ENCODE results near the gene NAXE. TPM values are rescaled to one million over a fixed set of nuclear protein-coding genes. Genes with fewer than 3 reads are reported as not detected.

The NAXE gene
- total and polyA plus RNA-seq, 7 experiments from 2014 or later: 25.6 to 113 (median 41.8) TPM

DNA sequence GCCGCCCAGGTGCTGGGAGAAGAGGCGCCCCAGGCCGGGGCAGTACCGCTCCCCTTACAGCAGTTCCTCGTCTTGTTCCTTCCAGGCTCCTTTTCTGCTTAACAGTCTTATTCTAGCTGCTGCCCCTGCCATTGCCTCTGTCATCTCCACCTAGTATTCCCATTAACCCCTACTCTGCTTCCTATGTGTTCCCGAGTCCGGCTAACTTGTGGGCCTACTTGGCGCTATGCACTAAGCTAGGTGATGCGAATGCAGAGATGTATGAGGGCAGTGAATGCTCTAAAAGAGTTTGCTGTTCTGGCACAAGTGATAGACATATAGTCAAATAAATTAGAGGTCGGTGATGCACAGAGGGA, 18.9 kb upstream of the NAXE start:
- ChIA-PET CTCF (interaction anchor here (0.6 to 0.7 kb wide), 2 partner anchors 16 to 51 kb away, joined by 3 read pairs; no protein-coding TSS in a partner anchor), POLR2A (interaction anchor here (0.6 to 1.6 kb wide), 3 partner anchors 10 to 70 kb away, joined by 3 to 4 read pairs (median 3); no protein-coding TSS in a partner anchor)
- Mint-ChIP-seq H3K27me3 (peaks cover 16 to 41% (median 32%) of the 10 kb centered on the region in 5 donors), H3K9me3 (peaks cover 0 to 2% (median 0%) of the 10 kb centered on the region in 11 donors), H3K4me3 (peak overlapping the region; percentile 69 to 94 (median 84)), H3K36me3 (peaks cover 0 to 7% (median 0%) of the 10 kb centered on the region in 5 donors), H3K27ac (peak overlapping the region in 4 of 9 donors; percentile 21 to 59 (median 40)), H3K4me1 (peaks cover 10 to 27% (median 19%) of the 10 kb centered on the region in 7 donors)
- DNase-seq (no peak), ATAC-seq (no peak)
- H3K36me3 ChIP-seq (ENCODE audit: control insufficient read depth in 2 of 3, insufficient read depth in 3 of 3, low read length in 3 of 3): no peaks in the 10 kb centered on the region
- H3K4me1 ChIP-seq (ENCODE audit: control insufficient read depth in 2 of 2, insufficient read depth in 2 of 2, low read length in 2 of 2): peaks cover 4 to 9% of the 10 kb centered on the region in 2 donors
- no peaks in the 10 kb centered on the region for H3K9me3 ChIP-seq (ENCODE audit: control insufficient read depth in 2 of 3, low read length in 3 of 3)
- intact Hi-C loops (cut with micrococcal nuclease): loop anchor here (1.0 to 5.0 kb wide), 8 partner anchors 19 to 116 kb away; partner anchors contain the start of genes MEF2D (in 1 of the 2) and NAXE (in 1 of the 2)
- H3K27ac ChIP-seq (ENCODE audit: low read depth, low read length): no peak overlapping the region
- H3K4me3 ChIP-seq (ENCODE audit: low read length): peak overlapping the region; percentile 41
- H3K27me3 ChIP-seq (ENCODE audit: control insufficient read depth in 2 of 2, insufficient read depth in 2 of 2, low read length in 2 of 2): peaks cover 0 to 16% of the 10 kb centered on the region in 2 donors

GRCh38 chr1:156574039-156574633, 17.4 kb upstream of the NAXE start:
- H3K36me3 ChIP-seq (ENCODE audit: control insufficient read depth in 2 of 3, insufficient read depth in 3 of 3, low read length in 3 of 3): no peaks in the 10 kb centered on the region
- H3K9me3 Mint-ChIP-seq: peaks cover 0 to 2% (median 0%) of the 10 kb centered on the region in 11 donors
- peaks cover 4 to 9% of the 10 kb centered on the region in 2 donors for H3K4me1 ChIP-seq (ENCODE audit: control insufficient read depth in 2 of 2, insufficient read depth in 2 of 2, low read length in 2 of 2)
- ATAC-seq (no peak), DNase-seq (no peak)
- peaks cover 0 to 5% (median 0%) of the 10 kb centered on the region in 5 donors for H3K36me3 Mint-ChIP-seq
- H3K4me3 Mint-ChIP-seq: no peak overlapping the region
- intact Hi-C loops (cut with micrococcal nuclease): loop anchor here in 1 of 2 donors (5.0 kb wide), 1 partner anchor 33 kb away; no protein-coding TSS in a partner anchor
- H3K4me1 Mint-ChIP-seq: peaks cover 10 to 27% (median 19%) of the 10 kb centered on the region in 7 donors
- H3K27ac Mint-ChIP-seq: no peak overlapping the region
- no peak overlapping the region for H3K4me3 ChIP-seq (ENCODE audit: low read length)
- H3K27ac ChIP-seq (ENCODE audit: low read depth, low read length): no peak overlapping the region
- CTCF ChIA-PET: no interaction called here
- peaks cover 16 to 41% (median 32%) of the 10 kb centered on the region in 5 donors for H3K27me3 Mint-ChIP-seq
- H3K9me3 ChIP-seq (ENCODE audit: control insufficient read depth in 2 of 3, low read length in 3 of 3): no peaks in the 10 kb centered on the region
- POLR2A ChIA-PET: no interaction called here
- H3K27me3 ChIP-seq (ENCODE audit: control insufficient read depth in 2 of 2, insufficient read depth in 2 of 2, low read length in 2 of 2): peaks cover 0 to 16% of the 10 kb centered on the region in 2 donors

DNA sequence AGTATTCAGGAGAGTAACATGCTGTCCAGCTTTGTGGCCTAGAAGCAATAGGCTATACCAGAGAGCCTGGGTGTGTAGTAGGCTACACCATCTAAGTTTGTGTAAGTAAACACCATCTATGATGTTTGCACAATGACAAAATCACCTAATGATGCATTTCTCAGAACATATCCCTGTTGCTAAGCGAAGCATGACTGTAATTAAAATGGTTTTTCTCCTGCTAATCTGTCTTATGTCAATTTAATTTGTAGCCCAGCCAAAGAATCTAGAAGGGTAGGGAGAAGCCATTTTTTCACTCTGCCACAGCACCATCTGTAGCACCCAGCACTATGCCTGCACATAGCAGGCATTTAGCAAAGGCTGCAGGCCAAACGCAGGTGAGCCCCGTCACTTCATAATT, 14.0 kb upstream of the NAXE start:
- H3K36me3 Mint-ChIP-seq: peaks cover 0 to 3% (median 0%) of the 10 kb centered on the region in 5 donors
- intact Hi-C loops (cut with micrococcal nuclease): no loop called here
- peaks cover 11 to 22% (median 21%) of the 10 kb centered on the region in 7 donors for H3K4me1 Mint-ChIP-seq
- Histone ChIP-seq H3K36me3 (ENCODE audit: control insufficient read depth in 2 of 3, insufficient read depth in 3 of 3, low read length in 3 of 3) (no peaks in the 10 kb centered on the region), H3K27ac (ENCODE audit: low read depth, low read length) (no peak overlapping the region), H3K4me3 (ENCODE audit: low read length) (no peak overlapping the region), H3K27me3 (ENCODE audit: control insufficient read depth in 2 of 2, insufficient read depth in 2 of 2, low read length in 2 of 2) (peaks cover 0 to under 1% of the 10 kb centered on the region in 2 donors), H3K4me1 (ENCODE audit: control insufficient read depth in 2 of 2, insufficient read depth in 2 of 2, low read length in 2 of 2) (peaks cover 5 to 14% of the 10 kb centered on the region in 2 donors), H3K9me3 (ENCODE audit: control insufficient read depth in 2 of 3, low read length in 3 of 3) (no peaks in the 10 kb centered on the region)
- H3K4me3 Mint-ChIP-seq: no peak overlapping the region
- H3K9me3 Mint-ChIP-seq: no peaks in the 10 kb centered on the region
- H3K27me3 Mint-ChIP-seq: peaks cover 7 to 16% (median 14%) of the 10 kb centered on the region in 5 donors
- ATAC-seq (no peak), DNase-seq (no peak)
- no peak overlapping the region for H3K27ac Mint-ChIP-seq
- ChIA-PET CTCF (interaction anchor here (0.7 kb wide), 1 partner anchor 117 kb away, joined by 3 read pairs; no protein-coding TSS in a partner anchor), POLR2A (interaction anchor here (1.9 kb wide), 1 partner anchor 77 kb away, joined by 4 read pairs; the partner anchor contains the start of gene MEF2D)

- no peaks in the 10 kb centered on the region for H3K9me3 Mint-ChIP-seq
- intact Hi-C loops (cut with micrococcal nuclease): no loop called here
Observed at GRCh38 chr1:156578055-156578454, 13.5 kb upstream of the NAXE start.

GRCh38 chr1:156579472-156579871, 12.1 kb upstream of the NAXE start, which contains the start of gene TTC24:
TTC24 (plus strand) TSS chr1:156579723; CDS start chr1:156581365, 1,642 bp downstream.
- peak within 1 kb of the TSS in 2 of 9 donors; percentile 14 to 36 for H3K27ac Mint-ChIP-seq
- DNase-seq (no peak), ATAC-seq (no peak)
- Histone ChIP-seq H3K9me3 (ENCODE audit: control insufficient read depth in 2 of 3, low read length in 3 of 3) (no peaks in the 10 kb centered on the region), H3K27ac (ENCODE audit: low read depth, low read length) (no peak within 1 kb of the TSS), H3K36me3 (ENCODE audit: control insufficient read depth in 2 of 3, insufficient read depth in 3 of 3, low read length in 3 of 3) (no peaks in the 10 kb centered on the region), H3K27me3 (ENCODE audit: control insufficient read depth in 2 of 2, insufficient read depth in 2 of 2, low read length in 2 of 2) (no peaks in the 10 kb centered on the region), H3K4me3 (ENCODE audit: low read length) (no peak within 1 kb of the TSS), H3K4me1 (ENCODE audit: control insufficient read depth in 2 of 2, insufficient read depth in 2 of 2, low read length in 2 of 2) (peaks cover 15 to 25% of the 10 kb centered on the region in 2 donors)
- peaks cover 0 to 6% (median 4%) of the 10 kb centered on the region in 5 donors for H3K27me3 Mint-ChIP-seq
- peaks cover 6 to 35% (median 24%) of the 10 kb centered on the region in 7 donors for H3K4me1 Mint-ChIP-seq
- H3K9me3 Mint-ChIP-seq: no peaks in the 10 kb centered on the region
- ChIA-PET POLR2A (interaction anchor here (0.6 to 3.4 kb wide), 4 partner anchors 13 to 79 kb away, joined by 3 to 32 read pairs (median 4); partner anchors contain the start of gene MEF2D), CTCF (interaction anchor here (1.0 kb wide), 1 partner anchor 125 kb away, joined by 4 read pairs; no protein-coding TSS in a partner anchor)
- H3K4me3 Mint-ChIP-seq: no peak within 1 kb of the TSS
- H3K36me3 Mint-ChIP-seq: peaks cover 0 to 3% (median 0%) of the 10 kb centered on the region in 5 donors
- intact Hi-C loops (cut with micrococcal nuclease): no loop called here

More at GRCh38 chr1:156578055-156578454, 13.5 kb upstream of the NAXE start:
- Mint-ChIP-seq H3K27me3 (peaks cover 2 to 12% (median 9%) of the 10 kb centered on the region in 5 donors), H3K36me3 (peaks cover 0 to 3% (median 0%) of the 10 kb centered on the region in 5 donors), H3K4me1 (peaks cover 7 to 22% (median 19%) of the 10 kb centered on the region in 7 donors), H3K4me3 (no peak overlapping the region), H3K27ac (peak overlapping the region in 1 of 9 donors; percentile 17)
- Histone ChIP-seq H3K9me3 (ENCODE audit: control insufficient read depth in 2 of 3, low read length in 3 of 3) (no peaks in the 10 kb centered on the region), H3K27ac (ENCODE audit: low read depth, low read length) (no peak overlapping the region), H3K36me3 (ENCODE audit: control insufficient read depth in 2 of 3, insufficient read depth in 3 of 3, low read length in 3 of 3) (no peaks in the 10 kb centered on the region), H3K4me3 (ENCODE audit: low read length) (no peak overlapping the region), H3K4me1 (ENCODE audit: control insufficient read depth in 2 of 2, insufficient read depth in 2 of 2, low read length in 2 of 2) (peaks cover 8 to 18% of the 10 kb centered on the region in 2 donors), H3K27me3 (ENCODE audit: control insufficient read depth in 2 of 2, insufficient read depth in 2 of 2, low read length in 2 of 2) (no peaks in the 10 kb centered on the region)
- ChIA-PET CTCF (interaction anchor here (0.7 to 0.8 kb wide), 2 partner anchors 77 to 118 kb away, joined by 3 read pairs; no protein-coding TSS in a partner anchor), POLR2A (interaction anchor here (0.6 to 1.9 kb wide), 2 partner anchors 37 to 77 kb away, joined by 3 to 4 read pairs; partner anchors contain the start of gene MEF2D)
- ATAC-seq: no peak
- no peak for DNase-seq

DNA sequence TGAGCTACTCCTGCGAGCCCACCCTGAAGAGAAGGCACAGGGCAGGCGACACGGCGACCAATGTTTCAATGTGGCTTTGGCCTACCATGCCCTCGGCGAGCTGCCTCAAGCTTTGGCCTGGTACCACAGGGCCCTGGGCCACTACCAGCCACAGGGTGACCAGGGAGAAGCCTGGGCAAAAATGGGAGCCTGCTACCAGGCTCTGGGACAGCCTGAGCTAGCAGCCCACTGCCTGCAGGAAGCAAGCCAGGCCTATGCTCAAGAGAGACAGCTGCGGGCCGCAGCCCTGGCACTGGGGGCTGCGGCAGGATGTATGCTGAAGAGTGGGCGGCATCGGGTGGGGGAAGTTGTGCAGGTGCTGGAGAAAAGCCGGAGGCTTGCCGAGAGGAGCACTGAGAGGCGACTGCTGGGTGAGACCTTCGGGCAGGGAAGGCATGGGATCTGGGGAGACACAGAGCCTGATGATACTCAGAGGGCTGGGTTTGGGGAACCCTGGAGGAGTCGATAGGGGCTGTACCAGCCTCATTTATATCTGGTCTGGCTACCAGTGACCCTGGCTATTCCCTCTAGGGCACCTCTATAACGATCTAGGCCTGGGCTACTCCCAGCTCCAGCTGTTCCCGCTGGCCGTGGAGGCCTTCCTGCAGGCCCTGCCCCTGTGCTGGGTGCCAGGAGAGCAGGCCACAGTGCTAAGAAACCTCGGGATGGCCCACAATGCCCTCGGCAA, 9.8 kb upstream of the NAXE start:
- ChIA-PET POLR2A (interaction anchor here (0.5 to 3.4 kb wide), 18 partner anchors 9 to 127 kb away, joined by 3 to 32 read pairs (median 4); partner anchors contain the start of genes GPATCH4, IQGAP3, MEF2D and NAXE), CTCF (interaction anchor here (0.7 to 3.0 kb wide), 12 partner anchors 9 to 100 kb away, joined by 3 to 20 read pairs (median 6); partner anchors contain the start of genes NAXE and NES)
- Histone ChIP-seq H3K36me3 (ENCODE audit: control insufficient read depth in 2 of 3, insufficient read depth in 3 of 3, low read length in 3 of 3) (no peaks in the 10 kb centered on the region), H3K4me3 (ENCODE audit: low read length) (peak overlapping the region; percentile 37), H3K9me3 (ENCODE audit: control insufficient read depth in 2 of 3, low read length in 3 of 3) (no peaks in the 10 kb centered on the region), H3K4me1 (ENCODE audit: control insufficient read depth in 2 of 2, insufficient read depth in 2 of 2, low read length in 2 of 2) (peaks cover 15 to 25% of the 10 kb centered on the region in 2 donors), H3K27ac (ENCODE audit: low read depth, low read length) (peak overlapping the region; percentile 79), H3K27me3 (ENCODE audit: control insufficient read depth in 2 of 2, insufficient read depth in 2 of 2, low read length in 2 of 2) (no peaks in the 10 kb centered on the region)
- Mint-ChIP-seq H3K4me1 (peaks cover 6 to 40% (median 29%) of the 10 kb centered on the region in 7 donors), H3K9me3 (no peaks in the 10 kb centered on the region), H3K4me3 (peak overlapping the region; percentile 71 to 96 (median 88)), H3K27me3 (no peaks in the 10 kb centered on the region), H3K36me3 (peaks cover 0 to 6% (median 1%) of the 10 kb centered on the region in 5 donors), H3K27ac (peak overlapping the region; percentile 88 to 99 (median 97))
- ATAC-seq (peak; percentile 68), DNase-seq (peak in 5 of 9 donors; percentile 36 to 59 (median 46))
- intact Hi-C loops (cut with micrococcal nuclease): loop anchor here in 1 of 2 donors (2.0 kb wide), 1 partner anchor 101 kb away; no protein-coding TSS in a partner anchor

All from naive thymus-derived CD4-positive, alpha-beta T cell (primary cell).